NCI-H1930 (cell line): ENCODE measurements around the gene RAD51B.

Experiments used
- DNase-seq, 2 experiments: peaks; one replicate each; lab custom pipeline; 2025; lab: John Stamatoyannopoulos, UW

The RAD51B gene

GRCh38 chr14:68526512-68527091, 707.0 kb downstream of the RAD51B start:
- no peak for DNase-seq

- DNase-seq = no peak
These were observed 707.8 kb downstream of the RAD51B start for GRCh38 chr14:68527329-68527851.

DNA sequence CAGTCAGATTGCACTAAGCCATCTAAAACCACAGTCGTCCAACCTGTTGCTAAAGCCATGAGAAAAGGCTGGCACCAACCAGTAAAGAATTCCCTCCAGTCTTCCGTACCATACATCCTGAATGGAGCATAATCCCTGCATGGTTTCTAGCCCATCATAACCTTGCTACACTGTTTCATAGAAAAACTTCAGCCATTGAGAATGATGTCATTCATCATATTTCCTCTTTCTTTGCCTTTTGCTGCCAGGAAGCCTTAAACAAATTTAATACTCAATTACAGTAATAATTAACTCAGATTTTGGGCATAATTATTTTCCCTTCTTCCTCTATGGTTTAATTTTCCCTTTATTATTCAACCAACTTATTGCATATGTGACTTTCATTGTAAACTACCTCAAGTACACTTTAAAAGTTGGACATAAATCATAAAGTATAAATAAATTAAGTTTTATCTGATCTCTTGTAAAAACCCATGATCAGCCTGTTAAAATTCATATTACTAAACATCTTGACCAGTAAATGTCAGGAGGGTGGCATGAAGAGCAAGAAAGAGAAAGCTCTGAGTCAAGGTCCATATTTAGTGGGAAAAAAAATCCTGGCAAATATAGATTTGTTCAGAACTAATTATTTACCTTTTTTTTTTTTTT, 708.6 kb downstream of the RAD51B start:
- DNase-seq = no peak

- no peak for DNase-seq
These were observed 710.9 kb downstream of the RAD51B start for GRCh38 chr14:68530443-68530842.

- DNase-seq = no peak
These were observed 712.9 kb downstream of the RAD51B start for GRCh38 chr14:68532496-68532895.

DNA sequence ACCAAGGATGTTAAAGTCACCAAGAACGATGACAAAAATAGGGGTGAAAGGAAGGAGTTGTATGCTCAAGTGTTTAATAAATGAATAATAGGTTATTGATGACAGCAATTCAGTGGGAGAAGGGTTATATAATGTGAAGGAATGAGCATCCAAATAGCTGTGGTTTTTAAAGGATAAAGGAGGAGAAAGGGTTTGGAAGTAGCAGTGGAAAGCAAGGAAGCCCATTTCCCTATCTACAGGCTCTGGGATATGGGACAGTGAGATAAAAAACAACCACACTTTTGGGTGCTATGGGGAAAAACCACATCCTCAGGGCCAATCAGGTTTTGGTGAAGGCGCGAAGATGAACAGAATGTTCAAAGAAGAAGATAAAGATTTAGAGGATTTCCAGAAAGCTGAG, 714.7 kb downstream of the RAD51B start:
- no peak for DNase-seq

DNA sequence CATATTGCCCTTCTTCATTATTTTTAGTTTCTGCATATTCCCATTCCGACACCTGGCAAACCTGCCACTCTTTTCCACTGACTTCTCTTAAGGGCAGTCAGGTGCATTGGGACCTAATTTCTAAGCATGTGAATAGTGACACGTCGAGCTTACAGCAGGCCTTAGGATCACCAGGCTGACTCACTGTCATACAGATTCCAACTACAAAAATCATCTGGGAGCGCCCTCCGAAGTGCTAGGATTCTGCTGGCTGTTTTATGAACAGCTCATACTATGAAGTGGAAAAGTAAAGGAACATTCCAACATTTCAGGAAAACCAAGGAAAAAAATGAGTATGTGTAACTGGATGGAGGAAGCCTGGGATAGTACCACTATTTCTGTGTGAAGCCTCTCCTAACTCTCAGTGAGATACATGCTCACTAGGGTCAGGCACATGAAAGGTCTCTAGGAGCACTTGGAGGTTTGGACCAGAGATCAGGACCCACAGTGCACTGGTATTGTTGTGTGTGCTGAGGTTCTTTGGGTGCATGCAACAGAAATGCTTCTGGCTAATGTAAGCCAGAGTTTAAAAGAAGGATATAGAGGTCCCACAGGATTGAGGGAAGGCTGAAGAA, 715.9 kb downstream of the RAD51B start:
- no peak for DNase-seq

DNA sequence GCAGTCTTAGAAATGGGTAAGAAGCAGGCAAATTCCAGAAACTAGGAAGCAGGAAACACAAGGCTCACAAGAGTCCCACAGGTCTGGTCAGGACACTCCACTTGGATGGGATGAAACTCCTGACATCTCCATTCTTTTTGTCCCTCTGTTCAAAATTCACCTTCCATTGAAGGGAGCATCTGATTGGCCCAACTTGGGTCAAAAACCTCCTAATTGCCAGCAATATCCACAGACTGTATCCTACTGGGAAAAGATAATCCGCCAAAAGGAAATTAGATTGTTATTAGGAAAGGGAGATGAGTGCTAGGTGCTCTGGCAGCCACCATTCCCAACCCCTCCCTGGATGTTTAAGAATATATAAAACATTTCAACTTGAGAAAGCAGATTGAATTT, 716.4 kb downstream of the RAD51B start:
- DNase-seq = no peak

- no peak for DNase-seq
These were observed 719.1 kb downstream of the RAD51B start for GRCh38 chr14:68538639-68539038.

DNA sequence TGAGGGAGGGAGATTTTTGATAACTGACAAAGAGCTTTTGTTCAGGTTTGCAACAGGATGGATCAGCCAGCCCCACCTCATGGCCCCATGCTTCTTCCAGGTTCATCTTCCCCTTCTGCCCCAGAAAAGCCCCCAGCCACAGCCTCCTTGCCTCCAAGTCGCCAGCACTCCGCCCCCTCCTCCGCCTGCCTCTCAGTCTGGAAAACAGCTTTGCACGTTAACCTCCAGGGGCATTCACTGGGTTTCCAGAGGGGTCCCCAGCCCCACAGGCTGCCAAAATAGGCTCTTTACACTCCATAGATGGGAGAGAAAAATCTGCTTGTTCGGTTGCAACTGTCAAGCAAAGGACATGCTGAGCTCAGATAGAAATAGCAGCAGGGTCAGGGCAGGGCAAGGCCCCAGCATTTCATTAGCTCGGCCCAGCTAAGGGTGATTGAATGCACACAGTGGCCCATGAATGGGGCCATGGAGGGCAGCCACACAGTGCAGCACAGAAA, 719.7 kb downstream of the RAD51B start:
- no peak for DNase-seq

DNA sequence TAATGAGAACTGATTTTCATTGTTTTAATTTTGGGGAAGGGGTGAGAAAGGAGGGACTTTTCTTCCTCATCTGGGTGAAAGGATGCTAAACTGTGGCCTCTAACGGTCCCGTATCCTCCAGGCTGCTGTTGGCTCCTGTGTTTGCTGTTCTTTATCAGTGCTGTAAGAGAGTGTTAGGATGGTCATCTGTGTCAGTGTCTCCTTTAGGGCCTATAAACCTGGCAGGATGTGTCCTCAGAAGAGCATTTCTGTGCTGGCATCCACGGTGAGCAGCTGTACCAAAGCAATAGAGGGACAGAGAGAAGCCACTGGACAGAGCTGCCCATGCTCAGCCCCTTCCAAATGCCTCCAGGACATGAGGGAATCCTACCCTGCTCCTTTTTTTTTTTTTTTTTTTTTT, 720.2 kb downstream of the RAD51B start:
- DNase-seq = no peak

- no peak for DNase-seq
These were observed 721.8 kb downstream of the RAD51B start for GRCh38 chr14:68541178-68541896.

DNA sequence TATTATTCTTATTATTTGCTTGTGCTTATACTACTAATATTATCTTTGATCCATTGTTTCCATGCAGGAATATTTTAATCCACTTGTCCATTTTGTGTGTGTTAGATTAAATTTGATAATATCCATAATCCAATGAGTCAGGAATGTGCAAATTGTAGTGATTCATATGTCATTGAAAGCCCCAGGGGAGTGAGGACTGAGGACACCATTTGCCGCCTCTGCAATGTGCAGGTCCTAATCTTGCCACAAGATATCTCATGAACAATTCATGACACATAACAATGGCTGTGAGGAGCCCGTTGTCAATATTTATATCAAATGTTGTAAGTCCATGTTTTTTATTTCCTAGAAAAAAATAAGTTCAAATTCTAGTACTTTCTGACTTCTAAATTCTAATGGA, 722.8 kb downstream of the RAD51B start:
- DNase-seq = no peak

GRCh38 chr14:68543516-68543915, 723.9 kb downstream of the RAD51B start:
- DNase-seq = no peak

DNA sequence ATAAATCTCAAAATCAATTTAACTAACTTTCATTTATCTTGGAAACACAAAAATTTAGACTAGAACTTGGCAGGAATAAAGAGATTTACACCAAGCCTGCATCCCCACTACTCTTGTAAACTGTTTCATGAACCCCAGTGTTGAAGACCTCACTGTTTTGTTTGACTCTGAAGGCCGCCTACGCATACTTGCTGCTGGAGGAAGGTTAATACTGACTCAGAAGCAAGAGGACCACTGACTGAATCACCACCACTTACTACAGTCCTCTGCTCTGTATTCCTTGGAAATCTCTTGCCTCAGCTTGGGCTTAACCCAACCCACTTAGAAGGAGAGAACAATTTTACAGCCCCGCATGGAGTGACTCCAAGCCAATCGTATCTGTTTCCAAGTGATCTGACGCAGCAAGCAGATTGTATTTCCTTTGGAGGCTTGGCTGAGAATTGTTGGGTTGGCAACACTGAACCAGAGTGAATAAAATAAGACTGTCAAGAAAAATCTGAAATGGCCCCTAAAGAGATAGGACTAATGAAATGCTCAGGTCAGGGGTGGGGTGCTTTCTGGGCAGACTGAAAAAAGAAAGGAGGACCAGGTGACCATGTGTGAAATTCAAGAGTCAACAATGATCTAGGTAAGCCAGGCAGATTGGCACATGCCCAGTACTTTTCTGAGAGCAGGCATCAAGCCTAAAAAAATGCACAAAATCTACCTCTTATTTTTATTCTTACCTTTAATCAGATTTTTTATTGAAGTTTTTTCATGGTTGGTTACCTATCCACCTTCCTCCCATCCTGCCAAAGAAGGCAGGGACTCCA, 724.7 kb downstream of the RAD51B start:
- no peak for DNase-seq

GRCh38 chr14:68546839-68547238, 727.3 kb downstream of the RAD51B start:
- DNase-seq = no peak

DNA sequence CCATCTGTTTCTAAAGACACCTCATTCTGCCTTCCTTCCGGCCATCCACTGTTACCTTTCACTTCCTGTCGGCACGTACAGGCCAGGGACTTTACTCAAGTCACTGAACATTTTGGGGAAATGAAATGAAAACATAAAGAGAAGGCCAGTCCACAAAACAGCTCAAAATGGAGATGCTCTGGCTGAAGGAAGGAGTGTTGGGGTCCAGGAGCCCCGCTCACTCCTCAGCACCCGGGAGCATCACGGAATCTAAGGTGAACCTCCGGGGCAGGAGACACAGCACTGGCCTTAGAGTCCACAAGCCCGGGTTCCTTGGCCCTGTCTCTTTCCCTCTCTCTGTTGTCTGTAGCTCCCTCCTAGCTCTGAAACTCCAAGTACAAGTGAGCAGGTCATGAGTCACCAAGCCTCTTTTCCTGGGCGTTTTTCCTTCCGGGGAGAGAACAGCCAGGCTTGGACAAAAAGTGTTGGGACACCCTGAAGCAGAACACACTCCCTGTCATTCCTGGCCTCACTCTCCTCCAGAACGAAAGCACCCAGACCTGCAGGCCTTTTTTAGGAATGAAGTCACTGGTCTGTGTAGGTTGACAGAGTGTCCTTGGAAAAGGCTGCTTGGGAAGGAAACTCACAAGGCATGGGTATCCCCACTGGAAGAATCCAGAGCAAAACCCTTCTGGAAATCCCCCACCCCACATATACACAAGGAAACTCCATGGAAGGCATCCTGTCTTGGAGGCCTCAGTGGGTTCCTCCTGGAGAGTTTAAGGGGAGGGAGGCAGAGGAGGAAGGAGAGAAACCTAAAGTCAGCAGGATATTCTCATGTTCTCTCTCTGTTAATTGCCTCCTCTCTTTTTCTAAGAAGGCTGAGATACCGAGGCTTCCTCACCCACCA, 728.0 kb downstream of the RAD51B start:
- no peak for DNase-seq

GRCh38 chr14:68548194-68549076, 728.9 kb downstream of the RAD51B start:
- DNase-seq = no peak

- no peak for DNase-seq
These were observed 730.7 kb downstream of the RAD51B start for GRCh38 chr14:68550338-68550715.
